Right renal pelvis (tissue), 4 donors: ENCODE data around the gene MICOS13. TPM values are rescaled to one million over a fixed set of nuclear protein-coding genes. Genes with fewer than 3 reads are reported as not detected.

Experiments
- DNase-seq, 4 donors: peaks; one replicate each; pipeline ENCODE4 v3.0.0-alpha.2; 2013; ENCODE audit warnings: low read depth in 4 of 4, low spot score in 3 of 4, missing footprints in 1 of 4
- polyA plus RNA-seq, 4 donors: library from polyadenylated mRNA; unstranded; fragments of 120-200 nt; gene quantifications; one replicate each; pipeline ENCODE4 v1.2.1, GENCODE V29; 2013; ENCODE audit not compliant: insufficient read length in 4 of 4

The MICOS13 gene
- polyA plus RNA-seq, 4 donors, result 34.0 to 57.9 (median 38.4) TPM

- DNase-seq, result no peak
These were observed 7.4 kb downstream of the MICOS13 start for GRCh38 chr19:5672708-5673459.

DNA sequence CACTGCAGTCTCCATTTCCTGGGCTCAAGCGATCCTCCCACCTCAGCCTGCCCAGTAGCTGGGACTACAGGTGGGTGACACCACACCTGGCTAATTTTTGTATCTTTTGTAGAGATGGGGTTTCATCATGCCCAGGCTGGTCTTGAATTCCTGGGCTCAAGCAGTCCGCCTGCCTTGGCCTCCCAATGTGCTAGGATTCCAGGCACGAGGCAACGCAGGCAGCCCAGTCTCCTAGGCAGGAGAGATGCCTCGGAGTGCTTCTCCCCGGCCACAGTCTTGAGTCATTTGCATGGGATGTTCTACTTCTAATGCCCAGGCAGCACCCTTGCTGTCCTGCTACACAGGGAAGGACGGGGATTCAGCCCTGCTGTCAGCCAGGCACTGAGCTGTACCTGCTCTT lies 8.7 kb downstream of the MICOS13 start:
- no peak for DNase-seq

DNA sequence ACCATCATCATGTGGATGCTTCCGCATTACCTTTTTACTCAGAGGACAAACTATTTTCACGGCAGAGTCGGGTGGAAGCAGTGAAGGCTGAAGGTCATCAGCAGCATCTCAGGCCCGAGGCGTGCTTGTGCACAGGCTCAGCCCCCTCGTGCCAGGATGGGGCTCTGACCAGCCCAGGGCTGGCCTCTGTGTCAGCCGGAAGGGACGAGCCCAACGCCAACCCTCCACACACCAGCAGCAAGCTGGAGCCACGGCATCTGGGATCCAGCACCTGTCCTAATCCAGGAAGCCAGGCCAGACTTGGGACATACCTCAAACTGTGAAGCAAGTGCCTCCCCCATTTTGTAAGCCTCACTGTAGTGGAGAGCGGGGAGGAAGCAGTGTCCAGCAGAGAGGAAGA lies 11.1 kb downstream of the MICOS13 start:
- DNase-seq, result no peak

- DNase-seq, result no peak
These were observed 12.5 kb downstream of the MICOS13 start for GRCh38 chr19:5667751-5668271.

DNA sequence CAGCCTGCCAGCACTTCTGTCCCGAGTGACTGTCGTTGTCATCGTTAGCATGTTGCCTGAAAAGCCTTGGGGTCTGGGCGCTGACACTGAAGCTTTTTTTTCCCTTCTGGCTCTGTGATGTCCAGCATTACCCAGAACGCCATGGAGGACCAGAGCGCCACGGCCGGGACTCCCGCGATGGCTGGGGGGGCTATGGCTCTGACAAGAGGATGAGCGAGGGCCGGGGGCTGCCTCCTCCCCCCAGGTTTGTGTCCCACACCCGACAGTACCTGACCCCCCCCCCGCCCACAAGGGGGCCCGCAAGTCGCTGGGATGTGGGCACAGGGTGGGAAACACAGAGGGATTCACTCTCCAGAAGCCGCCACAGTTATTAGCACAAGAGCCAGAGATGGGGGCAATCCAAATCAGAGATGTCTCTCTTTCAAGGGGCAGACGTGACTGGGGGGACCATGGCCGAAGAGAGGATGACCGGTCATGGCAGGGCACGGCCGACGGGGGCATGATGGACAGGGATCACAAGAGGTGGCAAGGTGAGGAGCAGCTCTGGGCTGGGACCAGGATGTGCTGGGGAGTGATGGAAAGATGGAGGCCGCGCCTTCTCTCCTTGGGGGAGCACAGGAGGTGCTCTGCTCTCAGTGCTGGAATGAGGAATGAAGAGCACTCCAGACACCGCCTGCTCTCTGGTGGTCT lies 13.2 kb downstream of the MICOS13 start:
- no peak for DNase-seq

DNA sequence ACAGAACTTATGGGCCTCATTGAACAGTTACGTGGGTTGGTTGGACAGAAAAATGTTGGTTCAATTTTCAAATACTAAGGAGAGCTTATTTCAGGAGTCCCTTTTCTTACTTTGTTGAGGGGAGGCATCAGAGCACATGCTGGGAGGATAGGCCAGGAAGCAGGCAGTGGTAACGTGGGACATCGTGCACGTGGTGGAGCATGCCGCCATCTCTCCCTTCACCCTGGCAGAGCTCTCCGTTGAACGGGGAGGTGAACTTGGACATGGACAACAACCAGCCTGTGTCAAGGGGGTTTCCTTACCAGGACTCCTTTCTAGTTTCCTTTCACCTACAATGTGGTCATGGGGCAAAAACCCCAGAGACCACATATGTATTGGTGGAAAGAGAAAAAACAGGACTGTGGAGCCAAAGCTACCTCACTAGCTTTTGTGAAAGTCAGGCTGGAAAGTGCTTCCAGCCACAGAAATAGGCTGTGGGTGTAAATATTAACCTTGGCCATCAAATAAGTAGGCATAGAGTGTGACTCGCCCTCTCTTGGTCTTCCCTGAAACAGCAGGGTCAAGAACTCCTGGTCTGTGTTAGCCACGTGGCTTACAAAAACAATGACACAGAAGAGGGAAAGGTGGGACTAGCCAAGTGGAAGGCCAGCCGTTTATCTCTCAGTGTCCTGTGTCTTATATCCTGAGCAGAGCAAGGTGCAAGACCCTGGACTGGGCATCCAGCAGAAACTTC lies 14.4 kb downstream of the MICOS13 start:
- DNase-seq, result no peak

- DNase-seq, result no peak
These were observed 15.8 kb downstream of the MICOS13 start for GRCh38 chr19:5664515-5664914.

DNA sequence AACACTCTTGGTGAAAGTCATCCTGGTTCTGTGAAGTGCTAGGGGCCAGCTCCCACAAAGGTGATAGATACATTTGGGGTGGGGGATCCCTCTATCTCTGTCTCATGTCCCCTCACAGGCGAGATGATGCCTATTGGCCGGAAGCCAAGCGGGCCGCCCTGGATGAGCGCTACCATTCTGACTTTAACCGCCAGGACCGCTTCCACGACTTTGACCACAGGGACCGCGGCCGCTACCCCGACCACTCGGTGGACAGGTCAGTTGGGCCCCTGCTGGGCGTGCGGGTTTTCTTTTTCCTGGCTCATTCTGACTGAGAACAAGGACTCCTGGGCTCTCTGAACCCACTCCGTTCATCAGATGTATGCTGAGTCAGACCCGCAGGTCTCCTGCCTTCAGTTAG lies 16.4 kb downstream of the MICOS13 start:
- DNase-seq, result no peak

DNA sequence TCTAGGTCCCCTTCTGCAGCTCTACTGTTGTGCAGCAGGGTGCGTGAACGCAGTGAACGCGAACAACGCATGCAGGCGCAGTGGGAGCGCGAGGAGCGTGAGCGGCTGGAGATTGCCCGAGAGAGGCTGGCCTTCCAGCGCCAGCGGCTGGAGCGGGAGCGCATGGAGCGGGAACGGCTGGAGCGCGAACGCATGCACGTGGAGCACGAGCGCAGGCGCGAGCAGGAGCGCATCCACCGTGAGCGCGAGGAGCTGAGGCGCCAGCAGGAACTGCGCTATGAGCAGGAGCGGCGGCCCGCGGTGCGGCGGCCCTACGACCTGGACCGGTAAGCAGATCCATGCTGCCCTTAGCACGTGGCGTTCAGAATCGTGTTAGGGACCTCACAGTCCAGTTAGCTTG lies 18.8 kb downstream of the MICOS13 start:
- DNase-seq, result no peak

- no peak for DNase-seq
These were observed 24.9 kb downstream of the MICOS13 start for GRCh38 chr19:5655412-5655811.

GRCh38 chr19:5654931-5655330 lies 25.4 kb downstream of the MICOS13 start:
- no peak for DNase-seq

DNA sequence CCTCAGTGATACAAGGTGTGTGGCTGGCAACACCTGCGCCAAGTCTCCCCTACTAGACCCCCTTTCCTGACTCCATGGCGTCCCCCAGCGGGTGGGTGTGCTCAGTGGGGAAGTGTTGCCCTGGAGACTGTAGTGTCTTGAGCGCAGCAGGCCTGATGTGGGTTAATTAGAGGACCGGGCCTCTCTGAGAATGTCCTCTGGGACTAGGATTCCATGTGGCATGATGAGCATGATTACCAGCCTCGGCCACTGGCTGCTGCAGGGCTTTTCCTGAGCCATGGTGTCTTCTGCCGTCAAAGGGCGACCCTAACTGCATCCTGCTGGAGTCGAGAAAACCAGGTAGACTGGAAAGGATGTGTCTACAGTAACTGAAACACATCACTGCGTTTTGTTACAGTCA lies 28.1 kb downstream of the MICOS13 start:
- no peak for DNase-seq

- no peak for DNase-seq
These were observed 29.0 kb downstream of the MICOS13 start for GRCh38 chr19:5651361-5651760.

GRCh38 chr19:5648464-5648863 lies 31.9 kb downstream of the MICOS13 start:
- no peak for DNase-seq

DNA sequence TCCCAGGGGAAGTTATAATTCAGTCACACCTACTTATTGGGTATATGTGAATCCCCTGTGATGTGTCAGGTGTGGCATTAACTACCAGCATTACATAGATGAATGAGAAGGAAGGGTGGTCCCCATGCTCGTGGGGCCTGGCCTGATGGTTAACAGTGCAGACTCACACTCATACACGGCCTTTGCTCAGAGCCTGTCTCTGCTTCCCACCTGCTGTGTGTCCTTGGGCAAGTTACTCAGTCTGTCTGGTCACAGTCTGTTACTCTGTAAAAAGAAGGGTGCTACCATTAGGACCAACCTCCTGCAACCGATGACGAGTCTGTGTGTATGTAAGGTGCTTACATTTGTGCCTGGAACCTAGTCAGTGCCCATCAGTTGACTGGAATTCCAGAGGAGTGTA lies 33.6 kb downstream of the MICOS13 start:
- no peak for DNase-seq

DNA sequence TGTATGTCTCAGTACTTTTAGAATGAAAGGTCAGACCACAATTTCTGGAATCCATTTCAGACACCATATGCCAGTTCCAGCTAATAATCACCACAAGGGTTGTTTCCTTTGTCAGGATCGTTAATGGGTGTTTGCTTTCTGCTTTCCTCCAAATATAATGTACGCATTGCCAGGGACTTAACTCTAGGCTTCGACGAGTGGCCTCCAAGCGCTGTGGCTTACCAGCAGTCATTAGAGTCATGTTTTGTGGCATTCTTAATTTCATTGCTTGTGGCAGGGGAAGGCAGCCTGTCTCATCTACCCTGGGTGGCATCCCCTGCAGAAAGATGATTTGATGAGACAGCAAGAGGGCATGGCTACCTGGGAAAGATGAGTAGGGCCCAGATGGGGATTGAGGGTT lies 34.9 kb downstream of the MICOS13 start:
- no peak for DNase-seq

DNA sequence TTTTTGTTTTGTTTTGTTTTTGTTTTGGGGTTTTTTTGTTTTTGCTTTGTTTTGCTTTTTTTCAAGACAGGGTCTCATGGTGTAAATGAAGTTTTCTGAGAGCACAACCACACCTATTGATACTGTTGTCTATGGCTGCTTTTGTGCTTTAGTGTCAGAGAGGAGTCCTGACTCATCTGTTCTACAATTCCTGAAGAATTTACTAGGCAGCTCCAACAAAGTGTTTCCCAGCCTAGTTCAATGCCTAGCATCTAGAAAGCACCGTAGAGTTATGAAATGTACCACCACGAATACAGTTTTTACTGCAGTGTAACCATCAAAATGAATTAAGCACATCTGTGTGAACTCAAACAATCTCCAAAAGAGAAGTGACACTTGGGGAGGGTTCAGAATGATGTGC lies 36.3 kb downstream of the MICOS13 start:
- no peak for DNase-seq

DNA sequence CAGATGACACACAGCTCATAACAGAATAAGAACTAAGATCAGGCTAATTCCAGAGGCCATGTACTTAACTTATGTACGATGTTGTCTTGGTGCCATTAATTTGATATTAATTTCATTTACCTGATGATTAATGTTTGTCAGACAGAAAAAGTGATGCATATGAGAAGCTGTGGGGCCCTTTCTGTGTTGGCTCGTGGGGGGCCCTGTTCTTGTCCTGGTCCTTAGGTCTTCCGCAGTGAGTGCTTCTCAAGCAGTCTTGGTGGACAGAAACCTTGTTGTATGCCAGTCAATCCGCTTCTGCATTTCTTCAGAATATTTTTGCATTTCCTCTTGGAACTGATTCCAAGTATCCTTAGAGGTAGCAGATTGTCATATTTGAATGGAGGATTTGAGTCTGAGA lies 37.3 kb downstream of the MICOS13 start:
- DNase-seq, result no peak

- no peak for DNase-seq
These were observed 38.1 kb downstream of the MICOS13 start for GRCh38 chr19:5642204-5642603.

DNA sequence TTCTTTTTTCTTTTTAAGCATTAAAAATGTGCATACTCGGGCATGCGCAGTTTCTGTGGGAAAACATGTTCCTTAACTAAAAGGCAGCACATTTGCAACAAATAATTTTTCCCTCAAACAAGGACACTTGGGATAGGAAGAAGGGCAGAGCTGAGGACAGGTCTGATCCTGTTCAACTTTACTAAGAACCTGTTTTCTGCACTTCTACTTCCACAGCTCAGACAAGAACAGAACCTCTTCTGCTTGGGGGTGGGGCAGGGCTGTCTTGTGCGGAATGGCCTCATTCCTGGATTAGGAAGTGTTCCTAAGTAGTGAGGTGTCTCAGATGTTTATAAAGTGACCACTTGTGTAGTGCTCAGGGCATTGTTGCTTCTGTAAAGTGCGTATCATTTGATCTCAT lies 39.1 kb downstream of the MICOS13 start:
- no peak for DNase-seq

GRCh38 chr19:5637971-5638370 lies 42.3 kb downstream of the MICOS13 start:
- DNase-seq, result no peak
